DMS53 (cell line): ENCODE results near the gene PAX8.

ENCODE experiments used
- DNase-seq: peaks from one replicate; lab custom pipeline; 2025; lab: John Stamatoyannopoulos, UW

Gene PAX8

DNA sequence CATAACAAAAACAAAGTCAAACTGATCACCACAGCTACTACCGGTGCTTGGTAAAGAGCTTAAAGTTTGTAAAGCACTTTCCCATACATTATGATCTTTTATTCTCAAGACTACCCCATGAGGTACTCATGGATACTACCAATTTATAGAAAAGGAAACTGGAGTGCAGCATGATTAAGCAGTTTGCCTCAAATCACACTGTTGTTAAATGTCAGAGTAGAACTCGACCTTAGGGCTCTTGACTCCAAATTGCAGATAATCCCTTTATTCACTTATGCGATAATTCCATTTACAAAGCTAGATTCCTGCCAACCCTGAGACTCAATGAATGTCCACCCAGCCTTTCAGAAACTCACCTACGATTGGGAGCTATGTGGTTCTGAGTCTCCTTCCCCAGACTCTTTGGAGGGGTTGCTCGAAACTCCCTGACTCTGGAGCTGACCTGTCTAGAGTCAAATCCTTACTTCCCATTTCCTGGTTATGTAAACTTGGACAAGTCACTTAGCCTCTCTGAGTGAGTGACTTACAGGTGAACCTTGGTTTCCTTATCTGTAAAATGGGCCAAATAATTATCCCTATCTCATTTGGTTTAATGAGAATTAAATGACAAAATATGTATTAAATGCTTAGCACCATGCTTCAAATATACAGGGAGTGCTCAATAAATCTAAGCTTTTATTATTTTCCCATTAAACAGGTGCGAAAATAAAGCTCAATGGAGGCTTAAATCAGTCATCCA is 57.6 kb downstream of the PAX8 start:
- no peak for DNase-seq

DNA sequence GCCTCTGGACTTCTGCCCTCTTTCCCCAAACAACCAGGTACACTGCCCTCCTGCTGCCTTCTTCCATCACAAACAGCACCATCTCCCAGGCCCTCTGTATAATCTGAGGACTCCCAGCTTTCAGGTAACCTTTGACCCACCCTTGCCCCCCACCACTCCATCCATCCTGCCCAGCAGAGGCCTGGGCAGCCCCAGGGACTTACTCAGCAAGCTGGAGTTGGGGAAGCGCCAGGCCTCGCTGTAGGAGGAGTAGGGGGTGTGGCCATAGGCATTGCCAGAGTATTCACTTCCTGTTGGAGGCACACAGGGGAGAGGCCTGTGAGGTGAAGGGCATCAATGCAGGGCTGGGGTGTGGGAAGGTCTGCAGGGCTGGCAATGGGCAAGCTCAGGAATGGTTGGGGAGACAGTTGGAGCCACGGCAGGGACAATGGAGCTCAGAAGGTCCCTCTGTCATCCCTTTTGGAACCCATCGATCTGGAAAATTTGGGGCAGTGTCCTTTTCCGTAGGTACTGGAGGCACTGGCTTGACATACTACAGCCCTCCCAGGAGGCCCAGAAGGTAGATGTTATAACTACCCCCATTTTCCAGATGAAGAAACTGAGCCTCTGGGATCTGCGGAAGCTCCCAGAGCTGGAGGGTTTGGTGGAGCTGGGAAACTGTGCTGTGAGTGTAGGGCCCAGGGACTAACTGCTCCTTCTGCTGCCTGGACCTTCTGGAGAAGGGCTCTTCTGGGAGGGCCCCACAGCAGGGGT is 58.7 kb downstream of the PAX8 start:
- peak; percentile 57 for DNase-seq

DNA sequence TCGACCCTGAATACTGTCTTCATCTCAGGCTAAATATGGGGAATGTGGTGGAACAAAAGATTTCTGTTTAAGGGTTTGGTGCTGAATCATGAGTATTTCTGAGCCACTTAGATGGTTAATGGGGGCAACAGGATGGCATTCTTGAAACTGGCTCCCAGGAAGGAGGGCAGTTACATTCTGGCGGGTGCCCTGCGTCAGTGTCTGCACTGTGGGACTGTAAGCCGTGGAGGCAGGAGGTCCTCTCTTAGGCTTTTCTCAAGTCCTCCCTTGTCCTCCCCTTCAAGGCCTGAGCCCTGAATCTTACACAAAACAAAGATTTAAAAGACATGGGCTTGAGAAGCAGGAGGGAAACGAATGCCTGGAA is 59.2 kb downstream of the PAX8 start:
- no peak for DNase-seq

DNA sequence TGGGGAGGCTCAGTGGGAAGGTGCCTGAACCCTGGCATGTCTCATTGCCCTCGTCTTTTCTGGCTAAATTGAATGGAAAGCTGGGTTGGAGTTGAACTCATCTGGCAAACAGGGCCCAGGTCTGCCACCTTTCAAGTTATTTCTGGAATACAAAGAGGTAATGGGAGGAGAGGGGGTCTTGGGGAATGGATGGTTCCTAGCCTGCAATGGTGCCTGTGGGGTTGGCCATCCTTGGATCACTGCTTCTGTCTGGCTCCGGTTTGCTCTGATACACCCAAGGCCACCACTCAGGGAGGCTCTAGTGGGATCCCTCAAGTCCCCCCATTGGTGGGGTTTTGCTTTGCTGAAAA is 59.7 kb downstream of the PAX8 start:
- no peak for DNase-seq

DNA sequence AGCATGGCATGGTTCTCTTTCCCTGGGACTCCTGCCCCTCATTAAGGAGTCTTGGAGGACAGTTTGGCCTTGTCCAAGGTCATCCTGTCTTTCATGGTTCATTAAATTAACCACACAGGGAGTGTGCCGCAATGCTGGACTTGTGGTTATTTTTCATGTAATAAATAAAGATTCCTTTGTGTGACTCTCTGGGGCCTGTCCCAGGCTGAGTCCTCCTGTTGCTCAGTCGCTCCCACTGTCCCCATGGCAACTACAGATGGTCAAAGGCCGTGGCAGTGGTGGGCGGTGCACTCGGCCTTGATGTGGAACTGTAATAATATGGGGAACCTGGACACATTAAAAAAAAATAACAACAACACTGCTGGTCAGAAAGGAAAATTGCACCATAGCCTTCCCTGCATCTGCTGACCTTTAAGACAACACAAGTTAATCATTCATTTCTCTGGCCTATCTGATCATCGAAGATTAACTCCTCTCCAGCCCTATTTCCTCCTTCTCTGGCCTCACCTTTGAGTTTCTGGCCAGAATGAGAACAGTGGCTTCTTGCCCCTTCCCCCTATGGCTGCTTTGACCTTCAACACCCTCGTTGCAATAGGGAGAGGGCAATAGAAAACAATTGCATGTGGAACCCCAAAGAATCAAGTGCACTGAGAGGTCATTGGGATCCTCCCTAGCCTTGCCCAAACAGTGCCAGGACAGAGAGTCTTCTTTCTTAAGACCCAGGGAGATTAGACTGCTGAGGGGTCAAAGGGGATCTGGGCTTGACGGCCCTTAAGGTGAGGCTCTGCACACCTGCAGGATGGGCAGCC is 60.2 kb downstream of the PAX8 start:
- DNase-seq: peak; percentile 87

DNA sequence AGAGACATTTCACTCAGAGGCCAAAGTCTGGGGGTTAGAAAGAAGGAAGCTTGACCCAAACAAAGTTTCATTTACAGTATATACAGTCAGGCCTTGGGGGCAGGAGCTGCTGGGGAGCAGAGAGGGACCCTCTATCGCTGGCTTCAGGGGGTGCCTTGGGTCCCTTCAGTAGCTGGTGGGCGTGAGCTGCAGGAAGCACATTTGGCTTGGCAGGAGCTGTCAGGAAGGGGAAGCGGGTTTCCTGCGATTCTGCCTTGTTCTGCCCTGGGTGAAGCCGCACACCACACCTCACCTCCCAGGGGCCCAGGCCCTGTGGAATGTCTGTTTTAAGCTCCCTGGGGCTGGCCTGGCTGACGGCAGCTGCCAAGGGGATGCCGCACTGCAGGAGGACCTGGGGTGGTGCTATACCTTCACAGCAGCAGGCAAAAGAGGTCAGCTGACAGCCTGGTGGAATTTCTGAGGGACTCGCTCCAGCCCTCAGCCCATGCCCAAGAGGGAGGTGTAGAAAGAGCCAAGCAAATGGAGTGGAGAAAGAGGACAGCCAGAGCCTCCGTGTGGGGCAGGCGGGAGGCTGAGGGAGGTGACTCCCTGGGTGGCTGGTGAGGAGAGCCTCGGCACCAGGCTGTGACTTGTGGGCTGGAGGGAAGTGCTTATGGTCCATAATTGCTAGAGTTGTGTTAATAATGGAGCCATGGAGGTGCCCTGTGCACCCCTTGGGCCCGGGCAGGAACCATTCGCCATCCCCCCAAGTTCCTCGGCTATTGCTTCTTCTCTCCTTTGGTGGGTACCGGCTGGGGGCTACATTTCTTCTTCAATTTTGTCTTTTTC is 61.1 kb downstream of the PAX8 start:
- DNase-seq: no peak

DNA sequence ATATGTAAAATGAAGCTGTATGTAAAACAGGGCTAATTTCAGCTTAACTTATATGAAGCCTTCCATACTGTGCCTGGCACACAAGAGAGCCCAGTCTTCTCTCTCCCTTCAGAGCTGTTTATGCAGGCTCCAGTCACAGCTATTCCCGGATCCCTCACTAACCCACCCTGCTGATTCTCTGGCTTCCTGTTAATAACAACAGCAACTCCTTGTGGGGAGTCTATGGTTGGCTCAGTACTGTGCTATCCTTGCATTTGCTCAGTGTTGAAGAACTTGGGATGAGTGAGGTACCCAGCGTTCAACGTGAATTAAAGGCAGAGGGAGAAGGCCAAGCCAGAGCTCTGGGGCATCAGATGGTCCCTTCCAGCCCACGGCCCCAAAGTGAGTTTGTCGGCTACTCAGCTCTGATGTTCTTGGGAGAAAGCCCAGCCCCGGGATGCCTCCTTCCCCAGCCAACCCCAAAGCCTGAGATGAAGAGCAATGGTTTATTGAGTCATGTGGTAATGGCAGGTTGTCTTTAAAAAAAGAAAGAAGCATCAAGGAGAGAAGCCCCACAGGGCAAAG is 61.7 kb downstream of the PAX8 start:
- DNase-seq: no peak

DNA sequence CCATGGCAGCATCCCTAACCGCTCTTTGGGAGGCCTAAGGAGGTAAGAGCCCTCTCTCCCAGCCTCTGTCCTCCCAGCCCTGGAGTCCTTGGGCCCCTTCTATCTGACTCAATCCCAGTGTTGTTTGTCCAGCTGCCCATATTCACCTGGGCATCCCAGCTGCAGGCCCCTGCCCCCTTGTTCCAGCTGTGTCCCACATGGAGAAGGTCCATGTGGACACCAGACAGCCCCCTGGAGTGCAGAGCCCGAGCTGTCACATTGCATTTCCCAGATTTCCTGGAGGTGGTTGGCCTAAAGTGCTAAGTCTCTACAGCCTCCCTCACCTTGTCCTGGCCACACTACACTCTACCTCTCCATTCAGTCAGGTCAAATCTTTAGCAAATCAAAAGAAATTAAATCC is 62.4 kb downstream of the PAX8 start:
- no peak for DNase-seq

DNA sequence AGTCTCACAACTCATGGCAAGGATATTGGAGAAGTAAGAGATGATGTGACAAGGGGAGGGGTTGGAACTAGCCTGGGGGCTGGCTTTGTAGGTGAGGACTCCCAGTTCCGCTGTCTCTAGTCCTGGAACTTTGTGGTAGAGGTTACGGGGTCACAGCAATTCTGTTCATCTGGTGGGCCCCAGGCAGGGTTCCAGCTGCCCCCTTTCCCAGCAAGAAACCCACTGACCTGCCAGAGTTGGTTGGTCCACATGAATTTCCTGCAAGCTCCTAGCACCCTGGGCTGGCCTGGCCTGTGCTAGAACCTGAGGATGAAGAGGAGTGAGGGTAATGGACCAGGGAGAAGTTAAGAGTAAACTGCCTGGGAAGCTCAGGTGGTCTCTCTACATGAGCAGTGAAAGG is 63.7 kb downstream of the PAX8 start:
- no peak for DNase-seq

DNA sequence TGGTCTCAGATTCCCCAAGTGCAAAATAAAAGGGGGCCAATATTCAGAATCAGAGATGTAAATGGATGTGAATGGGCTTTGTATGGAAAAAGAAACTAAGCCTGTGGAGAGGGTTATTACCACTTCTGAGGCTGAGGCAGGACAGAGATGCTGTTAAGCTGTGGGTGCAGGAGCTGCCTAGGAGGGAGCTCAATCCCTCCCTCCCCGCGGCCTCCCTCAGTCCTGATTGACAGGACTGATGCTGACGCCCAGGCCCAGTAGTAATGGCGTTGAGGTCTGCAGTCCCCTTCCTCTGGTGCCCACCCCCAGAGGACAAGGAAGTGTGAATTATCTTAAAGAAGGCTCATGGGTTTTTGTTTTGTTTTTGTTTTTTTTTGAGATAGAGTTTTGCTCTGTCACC is 64.6 kb downstream of the PAX8 start:
- no peak for DNase-seq

DNA sequence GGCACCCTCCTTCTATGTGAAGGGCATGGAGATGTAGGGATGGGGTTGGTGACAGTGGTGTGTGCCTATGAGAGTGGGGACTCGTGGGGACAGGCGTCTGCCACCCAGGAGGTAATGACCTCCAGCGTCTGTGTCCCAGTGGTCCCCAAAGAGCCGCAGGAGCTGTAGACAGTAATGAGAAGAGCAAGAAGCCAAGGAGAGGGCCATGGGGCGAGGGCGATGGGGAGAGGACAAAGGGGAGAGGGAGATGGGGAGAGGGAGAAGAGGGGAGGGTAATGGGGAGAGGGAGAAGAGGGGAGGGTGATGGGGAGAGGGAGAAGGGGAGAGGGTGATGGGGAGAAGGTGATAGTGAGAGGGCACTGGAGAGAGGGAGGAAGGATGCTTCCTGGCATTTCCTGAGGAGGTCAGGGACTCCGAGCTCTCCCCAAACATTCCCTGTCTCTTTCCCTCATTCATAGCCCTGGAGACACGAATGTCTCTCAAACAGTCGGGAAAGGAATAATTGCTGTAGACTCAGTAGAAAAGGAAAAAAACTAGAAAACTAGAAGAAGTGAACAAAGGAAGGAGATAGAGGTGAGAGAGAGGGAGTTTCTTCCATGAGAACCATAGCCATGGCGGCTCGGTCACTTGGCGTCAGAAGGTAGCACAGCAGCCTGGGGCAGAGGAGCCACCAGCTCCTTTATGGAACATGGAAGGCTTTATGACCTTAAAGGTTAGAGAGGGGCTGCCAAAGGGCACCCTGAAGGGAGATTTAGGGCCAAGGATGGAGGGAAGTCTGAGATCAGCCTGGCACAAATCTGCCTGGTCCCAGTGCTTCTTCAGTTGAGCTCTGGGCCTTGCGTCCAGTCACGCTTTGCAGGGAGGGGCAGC is 65.4 kb downstream of the PAX8 start:
- no peak for DNase-seq

DNA sequence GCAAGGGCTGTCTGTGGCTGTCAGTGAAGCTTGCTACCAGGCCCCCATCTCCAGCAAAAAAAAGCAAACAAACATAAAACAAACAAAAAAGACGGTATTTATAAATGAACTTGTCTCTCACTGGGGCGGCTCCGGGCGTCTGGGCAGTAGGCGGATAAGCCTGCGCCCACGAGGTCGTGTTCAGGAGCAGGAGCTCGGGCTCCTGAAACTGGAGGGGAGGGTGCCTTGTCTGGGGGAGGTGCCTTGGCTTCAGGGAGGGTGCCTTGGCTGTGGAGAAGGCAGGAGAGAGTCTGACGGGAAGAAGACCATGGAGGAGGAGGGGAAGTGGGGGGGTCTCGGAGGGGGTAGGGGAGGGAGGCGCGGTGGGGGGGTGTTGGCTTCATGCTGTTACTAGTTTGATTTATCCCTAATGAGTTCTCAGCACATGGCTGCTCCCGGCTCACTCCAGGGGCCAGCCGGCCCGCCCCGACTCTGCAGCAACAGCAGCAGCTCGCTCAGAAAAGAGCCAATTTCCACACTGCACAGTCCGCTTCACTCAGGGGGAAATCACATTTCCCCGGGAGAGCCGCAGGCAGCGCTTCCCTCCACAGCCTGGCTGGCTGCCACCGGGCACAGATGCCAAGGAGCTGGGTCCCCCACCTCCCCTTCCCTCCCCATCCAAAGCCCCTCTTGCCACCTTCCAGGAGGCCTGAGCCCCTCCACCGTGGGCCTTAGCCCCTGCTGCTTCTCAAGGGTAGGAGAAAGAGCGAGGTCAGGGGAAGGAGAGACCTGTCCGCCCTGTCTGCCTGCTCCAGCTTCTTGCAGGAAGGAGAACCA is 66.3 kb downstream of the PAX8 start:
- DNase-seq: peak; percentile 46

DNA sequence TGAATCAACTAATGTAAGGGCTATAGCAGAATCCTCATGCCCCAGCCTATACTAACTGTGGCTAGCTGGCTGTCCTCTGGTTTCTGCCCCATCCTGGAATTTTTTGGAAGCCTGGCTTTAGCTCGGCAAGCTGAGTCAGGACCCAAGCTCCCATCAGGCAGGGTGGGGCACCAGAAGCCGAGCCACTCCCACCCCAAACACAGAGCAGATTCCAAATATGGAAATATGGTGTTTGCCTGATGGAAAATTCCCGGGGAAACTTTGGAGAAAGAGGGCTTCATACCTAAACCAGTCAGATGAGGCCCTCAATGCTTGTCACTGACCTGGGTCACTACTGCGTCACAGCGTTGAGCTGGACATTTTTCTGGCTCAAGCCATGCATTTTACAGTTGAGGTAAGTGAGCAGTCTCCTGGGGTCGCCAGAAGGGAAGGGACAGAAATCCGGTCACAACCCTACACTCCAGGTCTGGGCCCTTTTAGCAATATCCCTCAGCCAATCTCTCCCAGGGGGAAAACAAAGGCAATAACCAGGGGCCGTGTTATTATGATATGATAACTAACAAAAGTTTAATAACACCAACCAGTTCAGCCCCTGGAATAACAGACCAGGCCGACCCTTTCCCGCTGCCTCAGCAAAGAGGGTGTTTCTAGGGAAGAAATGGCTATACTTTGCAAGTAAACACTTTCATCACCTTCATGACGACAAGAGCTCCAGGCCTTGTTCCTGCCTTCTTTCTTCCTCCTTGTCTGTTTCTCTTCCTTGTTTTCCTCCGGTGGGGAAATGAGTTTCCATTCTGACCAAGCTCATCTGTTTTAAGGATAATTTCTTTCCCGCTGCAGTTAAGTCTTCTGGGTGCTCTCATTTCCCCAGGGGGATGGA is 67.3 kb downstream of the PAX8 start:
- no peak for DNase-seq

DNA sequence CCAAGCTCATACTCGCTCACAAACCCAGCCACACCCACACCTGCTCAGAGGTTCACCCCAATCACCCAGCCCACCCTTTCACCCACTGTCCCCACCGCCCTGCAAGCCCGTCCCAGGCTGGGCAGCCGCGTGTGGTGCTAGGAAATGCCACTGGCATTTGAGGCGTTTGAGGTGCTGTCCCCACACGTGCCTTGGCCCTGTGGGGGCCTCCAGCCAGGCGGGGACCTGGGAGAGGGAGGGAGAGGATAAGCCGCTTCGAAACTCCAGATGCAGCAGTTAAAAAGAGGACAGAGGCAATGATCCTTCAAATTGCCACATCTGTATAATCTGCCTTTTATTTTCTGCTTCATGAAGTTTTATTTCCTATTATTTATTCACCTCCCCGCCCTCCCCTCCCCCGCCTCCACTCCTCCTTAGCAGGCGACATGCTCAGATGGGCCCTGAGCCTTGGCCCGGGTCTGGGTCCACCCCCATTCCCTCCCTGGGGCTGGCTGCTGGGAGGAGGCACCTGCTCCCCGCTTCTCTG is 69.0 kb downstream of the PAX8 start:
- DNase-seq: no peak

DNA sequence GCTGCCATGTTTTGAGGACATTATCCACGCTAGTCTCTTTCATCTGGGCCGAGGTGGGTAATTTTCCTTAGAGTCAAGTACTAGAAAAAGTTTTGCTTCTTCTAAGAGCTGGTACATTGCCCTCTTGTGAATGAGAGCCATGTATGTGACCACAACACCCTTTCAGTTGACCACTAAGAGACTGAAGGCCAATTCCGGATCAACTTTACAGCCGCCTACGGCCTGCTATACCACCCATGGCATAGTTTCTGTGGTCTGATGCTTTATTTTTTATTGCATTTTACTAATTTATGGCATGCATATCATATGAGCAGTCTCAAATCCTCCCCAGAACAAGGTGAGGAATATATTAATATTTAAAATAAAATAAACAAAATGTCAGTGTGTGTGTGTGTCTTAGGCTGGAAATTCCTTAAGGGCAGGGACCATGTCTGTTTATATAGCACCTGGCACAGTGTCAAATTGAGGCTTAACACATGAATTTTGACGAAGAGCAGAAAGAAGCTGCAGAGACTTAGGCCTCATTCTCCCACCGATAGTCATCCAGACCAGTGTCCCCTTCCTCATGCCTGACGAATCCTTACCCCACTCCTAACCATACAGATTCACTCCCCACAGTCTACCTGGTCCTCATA is 69.6 kb downstream of the PAX8 start:
- DNase-seq: no peak

DNA sequence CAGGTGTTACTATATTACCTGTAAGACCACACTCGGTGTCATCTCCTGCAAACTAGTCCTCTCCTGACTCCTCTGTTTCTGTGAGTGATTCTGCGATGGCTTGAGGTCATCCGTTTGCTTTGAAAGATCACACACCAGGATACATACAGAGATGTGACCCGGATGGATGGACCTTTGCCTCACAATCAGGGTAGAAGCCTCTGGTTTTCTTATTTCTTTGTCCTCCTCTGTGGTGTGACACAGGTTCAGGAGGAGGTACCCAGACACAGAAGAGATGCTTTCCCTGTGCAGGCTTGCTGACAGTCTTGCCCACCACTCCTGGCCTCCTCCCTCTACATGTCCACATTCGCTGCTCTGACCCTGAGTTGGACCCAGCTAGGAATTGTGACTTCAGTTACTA is 70.3 kb downstream of the PAX8 start:
- no peak for DNase-seq

DNA sequence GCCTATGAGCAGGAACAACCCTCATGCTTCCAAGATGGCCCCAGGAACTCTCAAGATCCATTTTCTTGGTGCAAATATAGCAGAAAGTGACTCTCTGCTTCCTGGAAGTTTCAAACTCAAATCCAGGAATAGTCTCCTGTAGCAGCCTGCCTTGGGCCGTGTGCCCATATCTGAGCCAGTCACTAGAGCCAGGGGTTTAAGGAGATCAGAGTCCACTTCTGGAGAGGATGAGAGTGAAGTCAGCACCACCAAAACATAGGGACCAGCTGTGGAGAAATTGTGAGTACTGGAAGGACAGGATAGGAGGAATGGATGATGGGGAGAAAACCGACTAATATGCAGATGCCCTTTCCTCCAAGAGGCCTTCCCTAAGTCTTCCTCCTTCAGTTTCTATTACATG is 71.7 kb downstream of the PAX8 start:
- peak; percentile 44 for DNase-seq

DNA sequence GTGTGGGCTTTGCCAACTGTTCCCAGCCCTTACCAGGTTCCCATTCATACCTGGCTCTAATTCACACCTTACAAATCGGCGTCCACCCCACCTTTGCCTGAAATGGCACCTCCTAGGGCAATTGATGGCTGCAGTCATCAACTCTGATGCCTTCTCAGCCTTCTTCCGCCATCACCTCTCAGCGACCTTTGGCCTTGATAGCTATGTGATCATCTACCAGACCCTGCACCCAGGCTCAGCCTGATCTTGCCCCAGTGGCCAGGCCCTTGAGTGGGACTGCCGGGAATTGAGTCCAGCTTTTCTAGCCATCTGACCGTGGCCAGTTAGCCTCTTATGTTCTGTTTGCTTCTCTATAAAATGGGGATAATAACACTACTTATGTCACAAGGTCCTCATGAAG is 72.5 kb downstream of the PAX8 start:
- peak; percentile 77 for DNase-seq
